ENCODE results near the gene SRSF12. TPM values are rescaled to one million over a fixed set of nuclear protein-coding genes. Genes with fewer than 3 reads are reported as not detected.

Gene SRSF12
- total and polyA plus RNA-seq, 7 donors: 0.36 to 3.6 (median 1.1) TPM; not detected in 2

DNA sequence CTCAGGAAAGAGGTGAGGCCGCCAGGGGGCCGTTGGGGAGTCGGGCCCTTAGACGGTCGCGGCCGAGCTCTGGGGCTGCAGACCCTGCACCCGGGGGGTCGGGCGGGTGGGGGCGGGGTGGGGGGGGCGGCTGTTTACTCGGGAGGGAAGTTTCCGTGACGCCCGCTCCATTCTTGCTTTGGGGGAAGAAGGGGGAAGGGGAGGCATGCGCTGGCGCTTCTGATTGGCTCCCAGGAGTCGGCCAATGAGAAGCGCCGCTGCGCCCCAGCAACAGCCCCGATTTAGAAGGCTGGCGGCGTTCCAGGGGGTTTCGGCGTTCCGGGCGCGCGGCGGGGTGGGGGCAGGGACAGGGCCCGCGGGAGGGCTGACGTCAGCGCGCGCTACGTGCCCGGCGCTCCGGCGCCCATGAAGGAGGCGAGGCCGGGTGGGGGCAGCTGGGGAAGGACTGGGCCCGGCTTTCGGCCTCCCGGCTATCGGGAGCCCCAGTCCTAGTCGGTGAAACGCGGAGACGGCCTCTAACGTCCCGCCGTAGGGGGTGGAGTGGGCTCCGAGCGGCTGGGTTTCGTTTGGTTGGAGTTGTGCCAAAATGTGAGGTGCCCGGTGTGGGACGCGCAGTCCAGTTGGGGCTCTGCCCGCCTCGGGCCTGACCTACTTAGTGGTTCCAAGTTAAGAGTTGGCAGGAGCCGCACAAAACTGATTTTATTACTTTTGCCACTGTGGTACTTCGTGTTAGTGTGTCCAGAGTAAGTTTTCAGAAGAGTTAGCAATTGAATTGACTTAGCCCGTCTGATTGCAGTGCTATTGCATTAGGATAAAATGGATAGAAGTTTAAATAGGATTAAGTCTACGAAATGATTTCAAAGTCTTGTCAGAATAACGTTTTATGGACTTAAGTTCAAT, 36.2 kb downstream of the SRSF12 start:
- Histone ChIP-seq H3K27me3 (no peaks in the 10 kb centered on the region), H3K36me3 (peaks cover 11 to 30% (median 21%) of the 10 kb centered on the region in 4 donors), H3K9me3 (no peaks in the 10 kb centered on the region), H3K4me3 (peak overlapping the region; percentile 100), H3K27ac (peak overlapping the region; percentile 100), H3K4me1 (peaks cover 0 to 43% (median 35%) of the 10 kb centered on the region in 4 donors)
- DNase-seq: peak; percentile 100
- 0% methylated on average over 69 of the region's 69 CpGs for WGBS, 2 donors
- TF ChIP-seq POLR2A (IDR thresholded peaks at IDR 0.05) (peak; percentile 23 to 30), POLR2AphosphoS5 (IDR thresholded peaks at IDR 0.05) (peak; percentile 77 to 90 (median 88)), EP300 (IDR thresholded peaks at IDR 0.05) (peak in 3 of 4 donors; percentile 22 to 86 (median 83))
- TF ChIP-seq, protein P1, sequence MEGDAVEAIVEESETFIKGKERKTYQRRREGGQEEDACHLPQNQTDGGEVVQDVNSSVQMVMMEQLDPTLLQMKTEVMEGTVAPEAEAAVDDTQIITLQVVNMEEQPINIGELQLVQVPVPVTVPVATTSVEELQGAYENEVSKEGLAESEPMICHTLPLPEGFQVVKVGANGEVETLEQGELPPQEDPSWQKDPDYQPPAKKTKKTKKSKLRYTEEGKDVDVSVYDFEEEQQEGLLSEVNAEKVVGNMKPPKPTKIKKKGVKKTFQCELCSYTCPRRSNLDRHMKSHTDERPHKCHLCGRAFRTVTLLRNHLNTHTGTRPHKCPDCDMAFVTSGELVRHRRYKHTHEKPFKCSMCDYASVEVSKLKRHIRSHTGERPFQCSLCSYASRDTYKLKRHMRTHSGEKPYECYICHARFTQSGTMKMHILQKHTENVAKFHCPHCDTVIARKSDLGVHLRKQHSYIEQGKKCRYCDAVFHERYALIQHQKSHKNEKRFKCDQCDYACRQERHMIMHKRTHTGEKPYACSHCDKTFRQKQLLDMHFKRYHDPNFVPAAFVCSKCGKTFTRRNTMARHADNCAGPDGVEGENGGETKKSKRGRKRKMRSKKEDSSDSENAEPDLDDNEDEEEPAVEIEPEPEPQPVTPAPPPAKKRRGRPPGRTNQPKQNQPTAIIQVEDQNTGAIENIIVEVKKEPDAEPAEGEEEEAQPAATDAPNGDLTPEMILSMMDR (IDR thresholded peaks at IDR 0.05): no peak
- intact Hi-C loops (cut with DNase I): loop anchor here (1.0 to 5.0 kb wide), 7 partner anchors 35 to 271 kb away; partner anchors contain the start of genes PM20D2 and UBE2J1

DNA sequence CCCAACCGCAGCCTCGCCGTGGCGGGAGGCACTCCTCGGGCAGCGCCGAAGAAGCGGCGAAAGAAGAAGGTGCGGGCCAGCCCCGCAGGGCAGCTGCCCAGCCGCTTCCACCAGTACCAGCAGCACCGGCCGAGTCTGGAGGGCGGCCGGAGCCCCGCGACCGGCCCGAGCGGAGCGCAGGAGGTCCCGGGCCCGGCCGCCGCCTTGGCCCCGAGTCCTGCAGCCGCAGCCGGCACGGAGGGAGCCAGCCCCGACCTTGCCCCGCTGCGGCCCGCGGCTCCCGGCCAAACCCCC, 36.8 kb downstream of the SRSF12 start:
- TF ChIP-seq, protein P1 (IDR thresholded peaks at IDR 0.05): no peak
- no peak for TF ChIP-seq EP300 (IDR thresholded peaks at IDR 0.05)

DNA sequence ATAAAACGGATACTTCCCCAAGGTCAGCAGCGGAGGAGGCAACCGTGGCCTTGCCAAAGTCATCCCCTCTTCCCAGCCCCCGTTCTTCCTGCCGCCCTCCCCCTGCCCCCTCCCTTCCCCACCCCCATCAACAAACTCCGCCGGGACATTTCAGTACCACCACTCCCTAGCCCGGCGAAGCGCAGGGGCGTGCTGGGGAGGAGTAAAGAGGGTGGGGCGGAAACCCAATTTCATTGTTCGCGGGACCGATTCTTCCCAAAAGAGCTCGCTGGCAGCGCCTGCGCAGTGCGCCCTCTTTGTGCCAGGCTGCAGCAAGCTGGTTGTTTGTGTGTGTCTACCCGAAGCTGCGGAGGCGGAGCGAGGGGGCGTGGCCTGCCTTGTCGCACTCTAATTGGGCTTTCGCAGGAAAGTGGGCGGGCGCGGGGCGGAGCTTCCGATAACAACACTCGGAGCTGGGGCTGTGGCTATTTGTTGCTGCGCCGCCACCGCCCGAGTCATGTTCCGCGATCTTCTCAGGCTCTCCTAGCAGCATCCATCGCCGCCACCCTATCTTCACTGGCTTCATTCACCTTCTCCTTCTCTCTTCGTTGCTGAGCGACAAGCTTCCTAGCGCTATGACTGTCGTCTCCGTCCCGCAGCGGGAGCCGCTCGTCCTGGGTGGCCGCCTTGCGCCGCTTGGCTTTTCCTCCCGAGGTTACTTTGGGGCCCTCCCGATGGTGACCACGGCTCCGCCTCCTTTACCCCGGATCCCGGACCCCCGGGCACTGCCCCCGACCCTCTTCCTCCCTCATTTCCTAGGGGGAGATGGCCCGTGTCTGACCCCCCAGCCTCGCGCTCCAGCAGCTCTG, 37.4 kb downstream of the SRSF12 start, which contains the start of gene PNRC1:
PNRC1 (plus strand) TSS at position 471 of the 848 bp plus-strand sequence; CDS start at position 615, 144 bp downstream.
- TF ChIP-seq POLR2A (IDR thresholded peaks at IDR 0.05) (peak; percentile 99), EP300 (IDR thresholded peaks at IDR 0.05) (peak in 1 of 4 donors; percentile 66), POLR2AphosphoS5 (IDR thresholded peaks at IDR 0.05) (peak; percentile 100)
- TF ChIP-seq, protein P1 (IDR thresholded peaks at IDR 0.05): no peak
- H3K36me3 ChIP-seq: peaks cover 11 to 24% (median 14%) of the 10 kb centered on the region in 4 donors
- 0 to 1% methylated on average over 63 of the region's 63 CpGs for WGBS, 2 donors
- no peaks in the 10 kb centered on the region for H3K27me3 ChIP-seq
- peak within 1 kb of the TSS; percentile 100 for H3K4me3 ChIP-seq
- DNase-seq: peak; percentile 100
- H3K27ac ChIP-seq: peak within 1 kb of the TSS; percentile 100
- intact Hi-C loops (cut with DNase I): loop anchor here (1.0 to 5.0 kb wide), 5 partner anchors 45 to 272 kb away; partner anchors contain the start of genes PM20D2 and UBE2J1
- H3K4me1 ChIP-seq: peaks cover 0 to 35% (median 28%) of the 10 kb centered on the region in 4 donors
- H3K9me3 ChIP-seq: no peaks in the 10 kb centered on the region

More for the DNA sequence above, 36.8 kb downstream of the SRSF12 start:
- peak overlapping the region; percentile 100 for H3K4me3 ChIP-seq
- peaks cover 0 to 37% (median 33%) of the 10 kb centered on the region in 4 donors for H3K4me1 ChIP-seq
- no peaks in the 10 kb centered on the region for H3K27me3 ChIP-seq
- no peak for DNase-seq
- 0 to 1% methylated on average over 36 of the region's 36 CpGs for WGBS, 2 donors
- no peaks in the 10 kb centered on the region for H3K9me3 ChIP-seq
- peak overlapping the region; percentile 100 for H3K27ac ChIP-seq
- peaks cover 11 to 29% (median 20%) of the 10 kb centered on the region in 4 donors for H3K36me3 ChIP-seq
- intact Hi-C loops (cut with DNase I): loop anchor here (1.0 to 5.0 kb wide), 5 partner anchors 46 to 271 kb away; partner anchors contain the start of genes PM20D2 and UBE2J1

DNA sequence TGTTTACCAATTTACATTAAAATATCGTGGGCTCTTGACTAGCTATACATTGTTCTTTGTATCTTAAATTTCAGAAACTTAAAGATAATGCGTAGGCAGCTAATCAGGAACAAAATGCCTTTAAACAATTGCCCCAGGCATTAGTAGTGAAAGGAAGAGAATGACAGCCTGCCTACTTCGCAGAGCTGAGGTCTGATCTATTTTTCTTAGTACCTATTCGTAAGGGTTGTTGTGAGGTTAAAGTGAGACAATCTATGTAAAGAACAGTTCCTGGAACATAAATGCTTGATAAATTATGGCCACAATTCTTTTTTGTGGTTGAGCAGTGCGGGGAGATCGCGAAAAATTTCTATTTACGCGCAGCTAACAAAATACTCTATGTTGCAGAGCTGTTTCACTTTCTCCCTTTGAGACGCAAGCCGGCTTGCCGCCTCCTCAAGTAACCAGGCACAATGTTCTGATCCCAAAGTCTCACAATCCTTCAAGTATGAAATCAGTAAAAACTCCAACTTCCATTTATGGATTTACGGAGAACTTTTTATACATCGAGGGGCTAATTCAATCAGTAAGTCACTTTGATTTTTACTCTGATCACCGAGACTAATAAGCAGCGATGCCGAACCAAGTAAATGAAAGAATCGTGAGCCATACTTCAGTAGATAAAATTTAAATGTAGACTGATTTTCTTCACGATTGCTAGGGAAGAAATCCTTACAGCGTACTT, 38.2 kb downstream of the SRSF12 start:
- WGBS, 2 donors: 0 to 1% methylated on average over 20 of the region's 20 CpGs
- intact Hi-C loops (cut with DNase I): loop anchor here (2.0 to 5.0 kb wide), 3 partner anchors 67 to 273 kb away; partner anchors contain the start of genes PM20D2 and UBE2J1
- Histone ChIP-seq H3K36me3 (peaks cover 3 to 15% (median 7%) of the 10 kb centered on the region in 4 donors), H3K4me1 (peaks cover 0 to 27% (median 20%) of the 10 kb centered on the region in 4 donors), H3K4me3 (peak overlapping the region; percentile 100), H3K27ac (peak overlapping the region; percentile 100), H3K27me3 (no peaks in the 10 kb centered on the region), H3K9me3 (no peaks in the 10 kb centered on the region)
- DNase-seq: peak; percentile 85
- TF ChIP-seq POLR2A (IDR thresholded peaks at IDR 0.05) (peak; percentile 30 to 68), POLR2AphosphoS5 (IDR thresholded peaks at IDR 0.05) (peak; percentile 38 to 83 (median 64)), EP300 (IDR thresholded peaks at IDR 0.05) (peak in 1 of 4 donors; percentile 28)
- TF ChIP-seq, protein P1 (IDR thresholded peaks at IDR 0.05): no peak

Data from sigmoid colon (tissue), 7 donors.